CD4-positive, alpha-beta T cell treated with Interleukin-21 for 1 hour (primary cell): ENCODE measurements around the gene ACVR1.

Experiments used
- DNase-seq: peaks from one replicate; pipeline ENCODE4 v3.0.0-alpha.2; 2020

The ACVR1 gene

DNA sequence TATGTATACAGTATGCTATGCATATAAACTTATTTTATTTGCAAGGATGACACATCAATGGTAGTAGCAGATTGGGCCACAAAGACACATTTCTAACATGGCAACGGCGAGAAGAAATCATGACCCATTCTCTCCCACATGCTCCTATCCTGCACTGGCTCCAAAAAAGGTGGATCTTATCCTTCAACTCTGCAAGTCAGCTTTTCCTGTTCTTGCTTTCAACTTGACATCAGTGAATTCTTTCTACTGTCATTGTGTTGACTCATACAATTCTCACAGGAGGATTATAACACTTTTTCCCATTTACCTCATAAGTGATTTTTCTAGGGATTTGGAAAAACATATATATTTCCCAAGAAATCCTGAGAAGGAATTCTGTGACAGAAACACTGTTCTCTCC, 53.1 kb downstream of the ACVR1 start:
- DNase-seq, result no peak

DNA sequence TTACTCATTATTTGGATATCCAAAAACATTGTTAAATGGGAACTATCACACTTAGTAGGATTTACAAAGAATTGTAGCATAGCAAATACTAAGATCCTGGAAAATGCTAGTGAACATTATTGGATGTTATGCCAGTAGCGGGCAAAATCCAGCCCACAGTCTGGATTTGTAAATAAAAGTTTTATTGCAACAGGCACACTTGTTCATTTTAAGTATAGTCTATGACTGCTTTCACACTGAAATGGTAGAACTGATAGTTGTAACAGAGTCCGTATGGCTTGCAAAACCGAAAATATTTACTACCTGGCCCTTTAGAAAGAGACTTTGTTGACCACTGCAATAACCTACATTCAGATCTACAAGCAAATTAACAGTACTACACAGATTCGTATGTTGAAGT, 53.6 kb downstream of the ACVR1 start:
- DNase-seq, result no peak

DNA sequence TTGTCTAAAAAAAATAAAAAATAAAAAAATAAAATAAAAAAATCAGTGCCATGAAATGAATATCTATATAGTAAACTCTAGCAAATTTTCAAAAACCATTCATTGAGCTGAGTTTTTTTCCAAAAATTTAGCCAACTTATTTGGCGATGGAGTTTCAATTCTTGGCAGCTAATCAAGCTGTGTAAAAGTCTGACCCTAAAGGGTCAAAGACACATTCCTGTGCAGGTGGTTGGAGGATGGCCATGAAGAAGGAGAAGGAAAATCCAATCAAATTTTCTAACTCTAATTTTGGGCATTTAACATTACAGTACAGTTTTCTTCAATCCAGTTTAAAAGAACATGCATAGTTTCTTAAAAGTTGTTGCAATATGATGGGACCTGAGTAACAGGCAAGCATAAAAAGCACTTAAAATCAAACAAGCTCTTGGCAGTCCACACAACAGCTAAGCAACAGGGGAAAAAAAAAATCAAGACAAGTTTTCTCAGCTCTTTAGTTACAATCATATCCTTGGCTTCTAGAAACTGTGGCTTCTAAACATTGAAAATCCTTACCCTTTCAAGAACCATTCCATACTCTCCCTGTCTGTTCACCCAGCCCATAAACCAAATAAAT, 54.5 kb downstream of the ACVR1 start:
- DNase-seq, result no peak

DNA sequence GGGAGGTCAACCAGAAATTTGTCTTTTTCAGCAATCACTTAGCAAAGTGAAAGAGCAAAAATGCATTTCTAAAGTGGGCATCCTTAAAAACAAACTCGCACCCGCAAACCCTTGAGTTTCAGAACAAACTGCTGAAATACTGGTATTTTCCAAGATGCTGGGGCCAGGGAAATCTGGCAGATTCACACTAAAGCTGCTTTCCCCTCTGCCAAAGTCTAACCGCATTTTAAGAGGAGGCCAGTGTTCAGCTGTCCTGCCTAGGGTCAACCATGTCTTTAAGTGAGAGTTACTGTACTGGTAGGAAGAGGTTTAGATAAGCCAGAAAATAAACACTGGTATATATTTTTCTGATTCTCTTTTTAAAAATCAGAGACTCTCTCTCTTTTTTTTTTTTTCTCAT, 55.9 kb downstream of the ACVR1 start:
- no peak for DNase-seq

DNA sequence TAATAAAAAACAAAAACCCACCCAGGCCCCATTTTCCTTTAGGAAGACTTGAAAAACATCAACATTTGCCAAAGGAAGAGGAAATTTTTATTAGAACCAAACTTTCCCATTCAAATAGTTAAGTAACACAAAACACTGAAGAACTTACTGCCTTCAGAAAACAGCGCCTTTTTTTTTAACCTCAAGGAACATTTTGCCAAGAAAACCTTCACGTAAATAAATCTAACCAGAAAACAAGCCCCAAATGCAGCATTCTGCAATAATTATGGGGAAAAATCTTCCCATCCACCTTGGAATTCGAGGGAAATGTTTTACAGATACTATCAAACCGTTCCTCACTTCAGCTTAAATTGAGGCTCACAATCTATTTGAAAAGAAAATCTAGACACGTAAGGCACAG, 56.4 kb downstream of the ACVR1 start:
- no peak for DNase-seq

DNA sequence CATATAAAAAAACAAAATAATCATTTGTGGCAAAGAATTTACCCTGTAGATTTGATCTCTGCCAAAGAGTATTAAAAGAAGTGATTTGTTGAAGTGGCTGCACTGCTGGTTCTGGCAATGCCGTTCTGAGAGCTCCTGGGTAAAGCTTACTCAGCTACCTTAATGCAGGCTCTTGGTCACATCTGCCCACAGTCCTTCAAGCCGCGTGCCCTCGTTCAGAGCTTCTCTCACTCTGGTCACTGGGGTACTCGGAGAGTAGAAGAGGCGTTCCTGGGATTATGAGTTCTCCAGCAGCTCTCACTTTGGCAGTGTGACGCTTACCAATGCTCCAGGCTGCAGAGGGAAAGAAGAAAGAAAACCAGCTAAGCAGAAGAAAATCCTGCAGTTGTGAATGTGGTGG, 57.9 kb downstream of the ACVR1 start:
- DNase-seq, result no peak

DNA sequence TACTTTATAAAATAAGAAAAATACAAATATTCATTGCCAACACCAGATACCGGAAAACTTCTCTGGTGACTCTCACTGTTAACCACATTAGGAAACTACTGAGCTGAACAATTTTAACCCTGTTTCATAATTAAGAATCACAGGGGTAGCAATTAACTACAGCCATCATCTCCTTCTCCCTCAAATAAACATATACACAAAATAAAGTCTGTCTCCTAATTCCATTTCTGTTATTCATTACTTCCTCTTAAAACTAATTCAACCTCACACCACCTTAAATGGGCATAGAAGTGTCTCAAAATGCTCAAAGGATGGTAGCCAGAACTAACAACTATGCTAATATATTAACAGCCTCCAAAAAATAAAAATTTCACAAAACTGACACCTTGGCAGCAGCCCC, 60.7 kb downstream of the ACVR1 start:
- DNase-seq, result no peak

DNA sequence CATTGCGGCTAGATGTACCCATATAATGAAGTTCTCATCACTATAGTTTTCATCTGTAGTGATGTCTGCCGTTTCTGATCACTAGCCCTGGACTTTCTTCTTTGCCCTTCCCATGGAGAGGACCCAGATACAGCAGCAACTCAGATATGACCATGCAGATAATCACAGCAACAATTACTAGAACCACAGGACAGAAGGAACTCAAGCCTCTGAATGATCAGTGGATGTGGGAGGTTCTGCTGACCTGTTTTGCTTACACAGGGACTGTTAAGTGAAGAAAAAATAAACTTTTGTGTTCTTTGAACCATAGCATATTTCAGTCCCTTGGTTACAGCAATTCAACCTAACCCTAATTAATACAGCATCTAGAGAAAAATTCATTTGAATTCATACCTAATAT, 62.7 kb downstream of the ACVR1 start:
- no peak for DNase-seq

DNA sequence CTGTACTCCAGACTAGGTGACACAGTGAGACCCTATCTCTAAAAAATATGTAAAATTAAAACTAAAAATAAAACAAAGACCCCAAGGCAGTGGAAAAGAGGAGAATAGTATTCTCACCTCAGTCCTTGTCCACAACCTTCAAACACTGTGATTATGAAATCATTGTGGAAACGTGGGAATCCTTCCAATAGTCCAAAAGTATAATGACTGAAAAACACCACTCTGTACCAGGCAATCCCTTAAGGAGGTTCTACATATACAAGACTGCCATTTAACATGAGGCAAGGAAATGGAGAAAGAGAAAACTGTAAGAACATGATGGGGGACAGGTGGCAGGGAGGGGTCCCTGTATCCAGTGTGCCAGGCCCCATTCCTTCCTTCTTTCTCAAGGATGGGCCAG, 66.1 kb downstream of the ACVR1 start:
- DNase-seq, result no peak

DNA sequence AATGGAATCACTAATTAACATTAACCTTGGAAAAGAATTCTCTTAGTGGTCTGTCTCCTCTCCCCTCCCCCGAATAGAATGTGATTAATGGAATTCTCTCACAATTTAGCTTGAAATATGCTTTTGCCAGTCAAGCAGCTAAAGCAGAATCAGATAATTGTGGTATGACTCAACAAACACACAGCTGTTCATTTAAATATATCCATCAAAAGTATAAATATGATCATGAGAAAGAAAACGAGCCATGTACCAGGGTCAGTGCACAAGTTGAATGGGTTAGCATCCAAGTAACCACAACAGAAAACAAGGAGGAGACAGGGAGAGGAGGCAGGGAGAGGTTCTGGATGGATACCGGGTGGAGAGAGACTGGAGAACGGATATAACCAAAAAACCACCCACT, 66.9 kb downstream of the ACVR1 start:
- DNase-seq, result no peak

DNA sequence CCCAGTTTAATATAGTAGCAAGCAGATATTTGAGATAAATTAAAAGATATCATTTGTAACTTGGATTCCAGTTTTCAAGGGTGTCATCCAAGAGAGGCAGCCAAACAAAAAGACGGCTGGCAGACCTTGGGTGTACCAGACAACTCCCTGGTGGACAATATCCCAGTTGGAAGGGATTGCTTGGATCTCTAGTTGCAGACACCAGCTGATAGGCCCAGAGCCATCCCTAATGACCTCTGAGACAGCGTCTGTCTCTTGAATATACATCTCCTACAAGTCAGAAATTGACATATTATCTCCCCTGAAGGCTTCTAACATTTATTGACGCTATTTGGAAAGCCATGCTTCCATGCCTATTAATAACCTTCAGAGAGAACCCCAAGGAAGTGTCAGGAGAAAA, 67.7 kb downstream of the ACVR1 start:
- no peak for DNase-seq

DNA sequence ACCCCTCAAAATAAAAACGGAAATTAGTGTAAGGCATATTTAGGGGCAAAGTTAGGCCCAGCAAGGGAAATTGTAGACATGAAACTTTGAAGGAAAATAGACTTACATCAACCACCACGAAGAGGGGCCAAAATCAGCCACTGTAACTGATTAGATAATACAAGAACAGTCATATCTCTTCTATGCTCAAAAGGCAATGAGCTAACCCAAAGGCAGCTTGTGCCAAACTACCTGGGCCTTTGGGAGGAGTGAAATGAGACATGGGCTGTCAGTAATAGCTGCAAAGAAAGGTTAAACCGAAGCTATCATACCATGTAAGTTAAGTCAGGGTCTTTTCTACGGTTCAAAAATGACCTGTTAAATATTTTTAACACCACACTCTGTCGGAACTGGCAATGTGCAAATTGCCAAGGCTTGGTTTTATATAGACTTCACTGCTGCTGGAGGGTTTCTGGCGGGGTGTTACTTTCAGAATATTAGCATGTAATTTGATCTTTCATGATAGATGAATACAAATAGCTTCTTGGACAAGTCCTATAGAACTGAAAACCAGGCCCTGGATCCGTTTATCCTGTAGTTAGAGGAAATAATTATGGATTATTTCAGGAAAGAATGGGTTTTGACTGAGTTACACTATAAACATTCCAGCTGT, 69.6 kb downstream of the ACVR1 start:
- no peak for DNase-seq

DNA sequence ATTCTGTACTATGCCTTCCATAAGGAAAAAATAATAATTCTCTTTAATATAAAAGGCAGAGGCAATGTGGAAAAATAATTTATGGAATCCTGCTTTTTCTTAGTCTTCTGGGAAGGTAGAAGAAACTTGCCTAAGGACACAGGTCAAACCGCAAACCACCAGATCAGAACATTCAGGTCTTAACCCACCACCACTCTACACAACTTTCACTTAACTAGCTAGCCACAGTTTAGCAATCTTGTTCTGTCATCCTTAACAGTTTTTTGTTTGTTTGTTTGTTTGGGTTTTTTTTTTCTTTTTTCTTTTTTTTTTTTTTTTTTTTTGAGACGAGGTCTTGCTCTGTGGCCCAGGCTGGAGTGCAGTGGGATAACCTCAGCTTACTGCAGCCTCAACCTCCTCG, 70.6 kb downstream of the ACVR1 start:
- no peak for DNase-seq

DNA sequence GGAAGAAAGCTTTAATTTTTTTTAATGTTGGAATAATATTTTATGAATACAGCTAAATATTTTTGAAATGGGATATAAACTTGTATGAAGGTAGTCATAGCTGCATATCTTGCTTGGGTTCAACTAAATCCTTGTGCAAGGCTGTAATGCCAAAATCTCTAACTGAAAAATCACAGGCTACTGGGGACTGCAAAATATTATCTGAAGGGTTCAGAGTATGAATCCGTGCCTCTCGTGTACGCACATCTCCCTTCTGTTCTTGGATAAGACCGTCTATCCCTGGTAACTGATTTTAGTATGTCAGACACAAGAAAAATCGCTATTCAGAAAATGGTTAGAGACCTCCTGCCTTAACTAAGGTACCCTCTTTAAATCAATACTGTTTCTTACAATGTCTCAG, 71.8 kb downstream of the ACVR1 start:
- DNase-seq, result no peak

DNA sequence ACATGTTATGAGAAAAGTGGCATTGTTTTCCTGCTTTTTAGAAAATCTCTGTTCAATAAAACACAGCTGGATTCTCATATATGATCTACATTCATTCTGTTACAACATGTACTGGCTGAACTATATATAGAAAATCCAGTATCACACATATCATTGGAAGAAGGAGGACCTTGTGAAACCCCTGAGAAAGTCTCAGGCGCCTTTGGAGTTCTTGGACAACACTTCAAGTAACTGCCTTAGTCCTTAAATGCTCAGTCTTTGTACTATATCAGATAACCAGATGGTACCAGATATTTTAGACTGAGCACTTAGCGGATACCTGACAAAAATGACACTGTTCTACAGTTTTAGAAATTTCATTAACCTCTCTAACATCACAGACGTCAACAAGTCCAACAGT, 72.2 kb downstream of the ACVR1 start:
- no peak for DNase-seq

DNA sequence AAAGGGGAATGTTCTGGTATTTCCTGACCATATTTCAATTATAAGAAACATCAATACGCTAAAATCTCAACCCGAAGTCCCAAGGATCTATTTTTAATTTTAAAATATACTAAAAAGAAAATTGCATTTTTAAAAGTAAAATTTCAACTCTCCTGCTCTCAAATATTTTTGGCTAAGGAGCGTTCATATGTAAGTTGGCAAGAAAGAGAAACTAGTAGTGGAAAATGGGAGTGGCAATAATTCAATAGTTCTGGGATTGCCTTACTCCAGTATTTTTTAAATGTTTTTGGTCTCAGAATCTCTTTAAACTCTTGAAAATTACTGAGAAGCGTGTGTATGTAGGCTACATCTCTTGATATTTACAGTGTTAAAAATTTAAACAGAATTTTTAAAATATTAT, 72.7 kb downstream of the ACVR1 start:
- DNase-seq, result no peak

DNA sequence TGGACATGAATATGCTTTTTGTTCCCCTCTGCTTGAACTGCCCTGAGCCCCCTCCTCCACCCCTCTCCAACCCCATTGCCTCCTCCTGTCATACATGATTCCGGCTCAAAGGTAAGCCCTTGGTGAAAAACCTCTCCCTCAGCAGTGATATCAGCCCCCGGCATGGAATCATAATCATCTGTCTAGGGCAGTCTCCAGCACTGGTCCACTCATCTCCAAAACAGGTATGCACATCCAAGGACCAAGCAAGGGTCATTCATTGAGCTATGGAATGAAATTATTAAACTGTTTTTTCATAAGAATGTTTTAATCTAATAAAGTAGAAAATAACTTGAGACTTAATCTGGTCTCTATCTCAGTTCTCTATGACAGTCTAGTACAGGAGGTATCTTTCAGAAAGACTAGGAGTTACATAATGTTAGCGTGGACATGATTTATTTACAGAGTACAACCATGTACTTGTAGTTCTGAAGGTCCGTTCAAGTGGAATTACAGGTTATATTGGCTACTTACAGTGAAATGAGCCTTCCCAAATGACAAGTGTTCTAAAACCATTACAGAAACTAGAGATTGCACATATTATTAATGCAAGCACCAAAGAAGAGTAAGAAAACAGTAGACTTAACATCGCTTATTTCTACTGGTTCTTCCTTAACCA, 75.2 kb downstream of the ACVR1 start:
- DNase-seq, result no peak

DNA sequence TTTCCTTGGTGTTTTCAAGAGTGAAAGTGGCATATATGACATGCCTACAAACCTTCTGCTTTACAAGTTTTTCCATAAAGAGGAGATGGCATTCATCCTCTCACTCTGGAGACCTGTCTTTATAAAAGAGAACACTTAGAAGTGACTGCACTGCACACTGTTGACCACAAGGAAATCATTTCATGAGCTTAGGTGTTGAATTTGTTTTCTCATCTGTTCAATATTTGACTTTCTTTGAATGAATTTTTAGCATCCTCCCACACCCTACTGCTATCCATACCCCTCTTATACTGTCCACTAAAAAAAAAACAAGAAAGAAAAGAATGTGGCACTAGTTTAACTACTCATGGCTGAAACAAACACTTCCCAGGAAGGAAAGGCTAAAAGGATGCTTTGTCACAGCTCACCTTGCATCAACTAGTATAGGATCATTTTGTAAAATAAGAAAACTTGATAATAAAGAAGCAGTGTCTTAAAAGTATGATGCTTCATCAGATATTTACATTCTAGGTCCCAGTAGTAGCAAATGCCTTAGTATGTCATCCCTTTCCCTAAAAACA, 83.0 kb downstream of the ACVR1 start:
- DNase-seq, result no peak

DNA sequence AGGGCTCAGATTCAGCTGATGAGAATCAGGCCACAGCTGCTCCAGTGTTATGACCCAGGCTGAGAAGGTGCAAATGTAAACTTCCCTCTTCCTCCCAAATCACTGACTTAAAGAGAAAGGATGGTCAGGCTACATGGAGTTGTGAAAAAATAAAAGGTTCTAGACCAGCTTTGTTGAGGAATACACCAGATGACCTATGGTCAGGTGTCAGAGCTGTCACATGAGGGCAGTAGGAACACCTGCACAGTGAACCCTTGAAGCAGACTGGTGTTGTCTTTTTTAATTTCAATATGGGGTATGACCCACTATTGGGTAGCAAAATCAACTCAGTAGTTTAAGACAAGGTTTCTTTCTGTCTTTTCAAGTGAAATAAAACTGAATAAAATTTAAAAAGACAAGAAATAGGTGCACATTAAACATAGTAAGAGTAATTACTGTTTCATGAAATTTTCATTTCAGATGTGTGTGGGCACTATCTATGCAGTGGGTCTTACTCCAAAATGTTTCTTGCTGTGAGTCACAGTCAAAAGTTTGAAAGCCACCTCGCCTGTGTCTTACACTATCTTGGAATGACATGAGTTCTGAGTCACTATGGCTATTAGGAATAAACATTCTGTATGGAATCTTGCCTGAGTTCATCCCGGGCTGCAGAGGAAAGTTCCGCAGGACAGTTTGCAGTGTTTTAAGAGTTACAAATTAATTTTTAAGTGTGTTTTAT, 83.6 kb downstream of the ACVR1 start:
- no peak for DNase-seq

DNA sequence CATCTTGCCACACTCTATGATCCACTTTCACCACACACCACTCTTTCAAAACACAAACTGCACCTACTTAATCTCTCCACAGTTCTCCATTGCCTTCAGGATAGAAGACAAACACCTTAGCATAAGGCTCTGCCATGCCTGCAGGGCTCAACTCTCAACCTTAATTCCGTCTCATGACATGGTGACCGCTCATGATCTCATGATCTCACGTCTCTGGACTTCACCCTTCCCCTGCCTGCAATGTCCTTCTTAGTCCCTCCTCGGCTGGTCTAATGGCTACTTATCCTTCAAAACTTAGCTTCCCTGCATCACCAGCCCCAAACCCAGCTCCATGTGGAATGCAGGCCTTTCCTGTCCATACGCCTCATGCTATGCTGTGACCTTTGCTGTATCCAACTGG, 85.3 kb downstream of the ACVR1 start:
- DNase-seq, result no peak

DNA sequence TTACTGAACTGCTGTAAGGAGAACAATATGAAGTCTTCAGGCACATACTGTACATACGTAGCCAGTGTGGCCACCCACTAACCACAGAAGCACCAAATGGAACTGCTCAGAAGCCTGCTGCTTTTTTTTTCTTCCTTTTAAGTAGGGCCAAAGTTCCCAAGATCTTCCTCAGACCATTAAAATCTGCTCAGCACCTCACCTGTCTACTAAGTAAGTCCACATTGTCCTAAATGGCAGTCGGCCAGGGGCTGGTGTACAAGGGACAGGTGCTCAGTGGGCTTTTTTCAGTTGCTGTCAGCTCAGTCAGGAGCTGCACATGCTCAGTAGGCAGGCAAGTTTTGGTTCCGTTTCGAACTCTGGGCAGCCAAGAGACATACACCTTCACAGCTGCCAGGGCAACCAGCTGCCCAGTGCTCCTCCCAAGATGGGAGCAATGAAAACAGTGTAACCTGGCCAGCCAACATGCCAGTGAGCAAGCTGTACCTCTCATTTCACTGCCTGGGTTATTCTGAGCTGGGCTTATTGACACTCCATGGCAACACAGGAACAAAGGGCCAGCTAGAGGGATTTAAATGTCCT, 86.1 kb downstream of the ACVR1 start:
- no peak for DNase-seq

DNA sequence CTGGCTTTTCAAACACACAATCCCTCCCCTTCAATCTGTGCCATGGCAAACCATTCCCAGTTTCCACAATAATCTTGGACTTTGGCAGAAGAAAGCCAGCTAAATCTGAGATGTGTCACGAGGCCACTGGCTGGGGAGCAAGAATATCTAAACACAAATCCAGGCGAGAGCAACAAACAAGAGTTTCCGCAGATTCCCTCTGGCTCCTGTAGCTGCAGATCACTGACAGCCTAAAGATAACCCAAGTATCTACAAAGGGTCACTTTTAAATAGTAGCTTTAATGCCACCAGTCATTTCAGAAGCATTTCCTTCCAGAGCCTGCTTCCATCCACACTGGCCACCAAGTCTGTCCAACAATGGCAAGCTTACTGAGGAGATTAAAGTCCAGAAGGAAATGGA, 86.9 kb downstream of the ACVR1 start:
- DNase-seq, result no peak

DNA sequence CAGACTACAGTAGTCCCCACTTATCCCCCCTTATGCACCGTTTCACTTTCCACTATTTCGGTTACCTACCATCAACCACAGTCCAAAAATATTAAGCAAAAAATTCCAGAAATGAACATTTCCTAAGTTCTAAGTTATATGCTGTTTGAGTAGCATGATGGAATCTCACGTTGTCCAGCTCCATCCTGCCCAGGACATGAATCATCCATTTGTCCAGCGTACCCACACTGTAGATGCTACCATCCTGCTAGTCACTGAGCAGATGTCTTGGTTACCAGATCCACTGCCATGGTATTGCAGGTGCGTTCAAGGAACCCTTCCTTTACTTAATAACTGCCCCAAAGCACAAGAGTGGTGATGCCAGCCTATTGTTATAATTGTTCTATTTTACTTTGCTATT, 87.9 kb downstream of the ACVR1 start:
- no peak for DNase-seq
